ENCODE measurements around the gene WDR55.
"Not testable (repeated sequence)": the region's sequence is repeated elsewhere in the genome, so short reads cannot be mapped to it uniquely, and the experiment has no call there.

- TF ChIP-seq POLR2A, POLR2AphosphoS5 (IDR thresholded peaks at IDR 0.05): not testable (repeated sequence)
- TF ChIP-seq, protein P1, sequence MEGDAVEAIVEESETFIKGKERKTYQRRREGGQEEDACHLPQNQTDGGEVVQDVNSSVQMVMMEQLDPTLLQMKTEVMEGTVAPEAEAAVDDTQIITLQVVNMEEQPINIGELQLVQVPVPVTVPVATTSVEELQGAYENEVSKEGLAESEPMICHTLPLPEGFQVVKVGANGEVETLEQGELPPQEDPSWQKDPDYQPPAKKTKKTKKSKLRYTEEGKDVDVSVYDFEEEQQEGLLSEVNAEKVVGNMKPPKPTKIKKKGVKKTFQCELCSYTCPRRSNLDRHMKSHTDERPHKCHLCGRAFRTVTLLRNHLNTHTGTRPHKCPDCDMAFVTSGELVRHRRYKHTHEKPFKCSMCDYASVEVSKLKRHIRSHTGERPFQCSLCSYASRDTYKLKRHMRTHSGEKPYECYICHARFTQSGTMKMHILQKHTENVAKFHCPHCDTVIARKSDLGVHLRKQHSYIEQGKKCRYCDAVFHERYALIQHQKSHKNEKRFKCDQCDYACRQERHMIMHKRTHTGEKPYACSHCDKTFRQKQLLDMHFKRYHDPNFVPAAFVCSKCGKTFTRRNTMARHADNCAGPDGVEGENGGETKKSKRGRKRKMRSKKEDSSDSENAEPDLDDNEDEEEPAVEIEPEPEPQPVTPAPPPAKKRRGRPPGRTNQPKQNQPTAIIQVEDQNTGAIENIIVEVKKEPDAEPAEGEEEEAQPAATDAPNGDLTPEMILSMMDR (IDR thresholded peaks at IDR 0.05), result not testable (repeated sequence)
Measured at GRCh38 chr5:140720738-140721137, 56.0 kb downstream of the WDR55 start.
